ENCODE measurements around the gene OR4A15.

The OR4A15 gene

GRCh38 chr11:55401011-55401410 lies 33.2 kb downstream of the OR4A15 start:
- Mint-ChIP-seq H3K36me3 (ENCODE audit: low read depth) (no peaks in the 10 kb centered on the region), H3K9me3 (peaks cover 47% of the 10 kb centered on the region), H3K27ac (no peak overlapping the region), H3K4me3 (no peak overlapping the region), H3K27me3 (ENCODE audit: low read depth) (no peaks in the 10 kb centered on the region), H3K4me1 (no peaks in the 10 kb centered on the region)
- TF ChIP-seq CTCF (IDR thresholded peaks at IDR 0.05; ENCODE audit: unreplicated experiment in 3 of 3), result no peak

All from nephron (organoid).